Fibroblast of lung (primary cell): ENCODE results near the gene GPR150. TPM values are rescaled to one million over a fixed set of nuclear protein-coding genes. Genes with fewer than 3 reads are reported as not detected.

ENCODE experiments used
- DNase-seq, 2 donors: peaks; one replicate each; pipeline versions ENCODE4 v3.0.0 to v3.0.0-alpha.2; 2010; ENCODE audit warnings: low read depth in 2 of 2
- H2AFZ ChIP-seq: 2 replicates; pipeline ENCODE4 v1.5.1; 2012; ENCODE audit warnings: low read length, control low read depth, inconsistent platforms
- H3K27ac ChIP-seq: 2 replicates; pipeline ENCODE4 v1.5.1; 2011; ENCODE audit warnings: low read length, control low read depth; ENCODE audit not compliant: insufficient read depth
- H3K27me3 ChIP-seq: 2 replicates; pipeline ENCODE4 v1.5.1; 2011; ENCODE audit warnings: mild to moderate bottlenecking, low read length; ENCODE audit not compliant: control insufficient read depth, insufficient read depth
- H3K36me3 ChIP-seq: 2 replicates; pipeline ENCODE4 v1.5.1; 2011; ENCODE audit warnings: low read length; ENCODE audit not compliant: control insufficient read depth, insufficient read depth
- H3K4me1 ChIP-seq: 2 replicates; pipeline ENCODE4 v1.5.1; 2011; ENCODE audit warnings: low read length; ENCODE audit not compliant: control insufficient read depth, insufficient read depth; ENCODE audit errors: extremely low read depth
- H3K4me2 ChIP-seq: 2 replicates; pipeline ENCODE4 v1.5.1; 2011; ENCODE audit warnings: low read length, control low read depth; ENCODE audit not compliant: insufficient read depth; ENCODE audit errors: extremely low read depth
- H3K4me3 ChIP-seq, 4 experiments: fragments of 200-600 bp in 1 of 4; sonication (generic) in 1 of 4; replicated peaks in 1 of 4; 2 replicates each; pipeline ENCODE4 v1.5.1; 2011 to 2016; ENCODE audit warnings: low read length in 4 of 4, low read depth in 3 of 4, mild to moderate bottlenecking in 3 of 4, control low read depth in 2 of 4, inconsistent platforms in 1 of 4, mixed read lengths in 1 of 4; ENCODE audit not compliant: insufficient read depth in 1 of 4; ENCODE audit errors: control extremely low read depth in 1 of 4
- H3K79me2 ChIP-seq: 2 replicates; pipeline ENCODE4 v1.5.1; 2012; ENCODE audit warnings: mild to moderate bottlenecking, low read length, inconsistent platforms; ENCODE audit not compliant: control insufficient read depth, insufficient read depth
- H3K9ac ChIP-seq: 2 replicates; pipeline ENCODE4 v1.5.1; 2011; ENCODE audit warnings: mild to moderate bottlenecking, low read length, control low read depth; ENCODE audit not compliant: insufficient read depth
- H3K9me3 ChIP-seq: 2 replicates; pipeline ENCODE4 v1.5.1; 2012; ENCODE audit warnings: low read depth, low read length; ENCODE audit not compliant: control insufficient read depth, insufficient read depth
- H4K20me1 ChIP-seq: 2 replicates; pipeline ENCODE4 v1.5.1; 2011; ENCODE audit warnings: low read length; ENCODE audit not compliant: control insufficient read depth, insufficient read depth; ENCODE audit errors: extremely low read depth
- CTCF ChIP-seq, 2 donors: IDR thresholded peaks in 1 of 2; conservative IDR thresholded peaks in 1 of 2; 1 replicate in 1 of 2; 2 replicates in 1 of 2; pipeline ENCODE4 v1.5.1; 2011 to 2012; ENCODE audit warnings: low read length in 2 of 2, control low read depth in 1 of 2, inconsistent platforms in 1 of 2, low read depth in 1 of 2, mild to moderate bottlenecking in 1 of 2
- EZH2 ChIP-seq: IDR thresholded peaks from 2 replicates; pipeline ENCODE4 v1.5.1; 2012; ENCODE audit warnings: low read length, control low read depth, mild to moderate bottlenecking; ENCODE audit errors: missing control alignments
- polyA plus RNA-seq, 2 donors: library from polyadenylated mRNA; depleted of rRNA in 1 of 2; stranded (reverse) in 1 of 2; unstranded in 1 of 2; fragments of >200 nt; gene quantifications; 2 replicates each; pipeline ENCODE4 v1.2.1, GENCODE V29; 2011 to 2012; ENCODE audit warnings: missing spikeins in 1 of 2
- total RNA-seq: library from RNA; depleted of rRNA; stranded (reverse); fragments of >200 nt; gene quantifications from 2 replicates; pipeline ENCODE4 v1.2.1, GENCODE V29; 2014

GPR150 gene
- total and polyA plus RNA-seq, 2 donors (not counting 1 experiment from before 2014, with no cell fraction given), result 0.33 to 0.43 TPM

- Histone ChIP-seq H3K4me1 (peaks cover 2% of the 10 kb centered on the region), H3K79me2 (no peaks in the 10 kb centered on the region), H3K27ac (peak within 1 kb of the TSS; percentile 85), H3K27me3 (no peaks in the 10 kb centered on the region), H4K20me1 (no peaks in the 10 kb centered on the region), H3K36me3 (no peaks in the 10 kb centered on the region), H3K4me2 (peak within 1 kb of the TSS; percentile 90), H3K4me3 (peak within 1 kb of the TSS; percentile 50 to 69 (median 58)), H3K9me3 (no peaks in the 10 kb centered on the region), H2AFZ (peak within 1 kb of the TSS; percentile 66), H3K9ac (peak within 1 kb of the TSS; percentile 65)
- DNase-seq, result peak; percentile 95 to 97
- TF ChIP-seq CTCF (conservative IDR thresholded peaks at IDR 0.05 in 1 of 2, IDR thresholded peaks at IDR 0.05 in 1 of 2; ENCODE audit: low read depth in 1 of 2, low read length in 2 of 2) (peak in 1 of 2 donors; percentile 14), EZH2 (no peak)
These were observed 26.9 kb downstream of the GPR150 start, which contains the start of gene RFESD for GRCh38 chr5:95646569-95647431. RFESD (plus strand) TSS chr5:95646777; CDS start chr5:95652272, 5,495 bp downstream.

DNA sequence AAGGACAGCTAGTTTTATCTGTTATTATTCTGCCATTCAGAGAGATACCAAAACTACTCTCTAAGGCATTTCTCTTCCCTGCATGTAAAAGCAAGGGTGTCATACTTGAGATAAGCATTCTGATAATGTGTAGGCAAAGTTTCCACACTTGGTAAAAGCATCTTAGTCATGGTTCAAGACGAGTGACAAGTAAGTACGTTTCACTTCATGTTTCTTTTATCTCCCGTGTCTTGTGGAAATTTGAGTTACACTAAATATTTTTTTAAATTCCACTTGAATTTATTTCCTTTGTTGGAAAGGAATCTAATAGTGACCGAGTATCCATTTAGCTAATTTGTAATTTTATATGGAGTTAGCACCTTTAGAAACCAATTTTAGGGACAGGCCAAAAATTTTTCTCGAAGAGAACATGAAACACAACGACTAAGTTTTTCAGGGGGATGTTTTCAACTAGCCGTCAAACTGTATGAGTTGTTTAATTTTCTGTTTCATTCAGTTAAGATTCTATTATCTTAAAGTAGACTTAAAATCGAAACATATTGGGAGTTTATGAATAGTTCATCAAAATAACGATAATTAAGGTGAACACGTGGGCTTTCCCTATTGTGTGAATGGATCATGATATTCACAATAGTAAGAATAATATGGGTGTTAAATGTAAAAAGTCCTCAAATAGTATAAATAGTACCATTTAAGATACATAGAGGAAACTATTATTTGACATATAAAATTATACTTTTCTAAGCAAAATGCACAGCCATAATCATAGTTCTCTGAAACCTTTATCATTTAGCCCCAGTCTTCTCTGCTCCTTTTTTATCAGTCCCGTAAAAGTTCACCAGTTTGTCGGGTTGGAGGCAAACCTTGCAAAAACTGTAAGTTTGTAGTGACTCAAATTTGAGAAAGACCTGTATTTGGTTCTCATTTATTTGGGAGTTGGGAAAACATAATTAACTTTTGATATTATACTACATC is 28.3 kb downstream of the GPR150 start:
- Histone ChIP-seq H3K4me1 (peaks cover 2% of the 10 kb centered on the region), H3K79me2 (no peaks in the 10 kb centered on the region), H4K20me1 (no peaks in the 10 kb centered on the region), H2AFZ (no peak overlapping the region), H3K9me3 (no peaks in the 10 kb centered on the region), H3K27me3 (no peaks in the 10 kb centered on the region), H3K4me3 (peak overlapping the region in 1 of 4 experiments; percentile 62), H3K4me2 (no peak overlapping the region), H3K36me3 (no peaks in the 10 kb centered on the region), H3K9ac (no peak overlapping the region), H3K27ac (no peak overlapping the region)
- TF ChIP-seq EZH2, result no peak
- TF ChIP-seq CTCF (conservative IDR thresholded peaks at IDR 0.05 in 1 of 2, IDR thresholded peaks at IDR 0.05 in 1 of 2; ENCODE audit: low read depth in 1 of 2, low read length in 2 of 2), result no peak
- peak; percentile 23 to 39 for DNase-seq

- DNase-seq, result no peak
- Histone ChIP-seq H3K27ac (no peak overlapping the region), H3K36me3 (no peaks in the 10 kb centered on the region), H3K4me2 (no peak overlapping the region), H3K27me3 (no peaks in the 10 kb centered on the region), H3K4me1 (peaks cover 2% of the 10 kb centered on the region), H3K79me2 (no peaks in the 10 kb centered on the region), H3K9ac (no peak overlapping the region), H4K20me1 (no peaks in the 10 kb centered on the region), H3K4me3 (no peak overlapping the region), H2AFZ (no peak overlapping the region), H3K9me3 (no peaks in the 10 kb centered on the region)
- TF ChIP-seq CTCF (conservative IDR thresholded peaks at IDR 0.05 in 1 of 2, IDR thresholded peaks at IDR 0.05 in 1 of 2; ENCODE audit: low read depth in 1 of 2, low read length in 2 of 2) (no peak), EZH2 (no peak)
These were observed 29.4 kb downstream of the GPR150 start for GRCh38 chr5:95649274-95649673.
